ENCODE measurements around the gene MYH7B. TPM values are rescaled to one million over a fixed set of nuclear protein-coding genes. Genes with fewer than 3 reads are reported as not detected.

MYH7B gene
- total RNA-seq, 1 donor from 2014 or later = 1.2 TPM

DNA sequence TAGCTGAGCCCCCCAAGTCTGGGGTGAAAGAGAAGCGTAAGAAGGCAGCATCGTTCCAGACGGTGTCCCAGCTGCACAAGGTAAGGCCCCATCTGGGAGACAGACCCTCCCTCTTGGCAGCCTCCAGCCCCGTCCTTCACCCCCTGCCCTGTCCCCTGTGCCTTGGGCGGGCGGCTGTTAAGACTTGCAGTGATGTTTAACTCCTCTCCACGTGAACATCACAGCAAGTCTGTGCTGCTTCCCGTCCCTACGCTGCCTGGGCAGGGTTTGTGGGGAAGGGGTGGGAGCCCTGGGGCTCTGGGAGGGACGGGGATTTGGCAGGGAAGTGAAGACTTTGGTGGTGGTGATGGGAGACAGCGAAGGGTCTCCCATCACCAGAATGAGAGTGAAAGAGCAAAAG, 34.6 kb downstream of the MYH7B start:
- TF ChIP-seq, protein P1, sequence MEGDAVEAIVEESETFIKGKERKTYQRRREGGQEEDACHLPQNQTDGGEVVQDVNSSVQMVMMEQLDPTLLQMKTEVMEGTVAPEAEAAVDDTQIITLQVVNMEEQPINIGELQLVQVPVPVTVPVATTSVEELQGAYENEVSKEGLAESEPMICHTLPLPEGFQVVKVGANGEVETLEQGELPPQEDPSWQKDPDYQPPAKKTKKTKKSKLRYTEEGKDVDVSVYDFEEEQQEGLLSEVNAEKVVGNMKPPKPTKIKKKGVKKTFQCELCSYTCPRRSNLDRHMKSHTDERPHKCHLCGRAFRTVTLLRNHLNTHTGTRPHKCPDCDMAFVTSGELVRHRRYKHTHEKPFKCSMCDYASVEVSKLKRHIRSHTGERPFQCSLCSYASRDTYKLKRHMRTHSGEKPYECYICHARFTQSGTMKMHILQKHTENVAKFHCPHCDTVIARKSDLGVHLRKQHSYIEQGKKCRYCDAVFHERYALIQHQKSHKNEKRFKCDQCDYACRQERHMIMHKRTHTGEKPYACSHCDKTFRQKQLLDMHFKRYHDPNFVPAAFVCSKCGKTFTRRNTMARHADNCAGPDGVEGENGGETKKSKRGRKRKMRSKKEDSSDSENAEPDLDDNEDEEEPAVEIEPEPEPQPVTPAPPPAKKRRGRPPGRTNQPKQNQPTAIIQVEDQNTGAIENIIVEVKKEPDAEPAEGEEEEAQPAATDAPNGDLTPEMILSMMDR (conservative IDR thresholded peaks at IDR 0.05) = no peak
- Mint-ChIP-seq H3K36me3 (peaks cover 4% of the 10 kb centered on the region), H3K4me1 (ENCODE audit: unreplicated experiment) (peaks cover 12% of the 10 kb centered on the region)

DNA sequence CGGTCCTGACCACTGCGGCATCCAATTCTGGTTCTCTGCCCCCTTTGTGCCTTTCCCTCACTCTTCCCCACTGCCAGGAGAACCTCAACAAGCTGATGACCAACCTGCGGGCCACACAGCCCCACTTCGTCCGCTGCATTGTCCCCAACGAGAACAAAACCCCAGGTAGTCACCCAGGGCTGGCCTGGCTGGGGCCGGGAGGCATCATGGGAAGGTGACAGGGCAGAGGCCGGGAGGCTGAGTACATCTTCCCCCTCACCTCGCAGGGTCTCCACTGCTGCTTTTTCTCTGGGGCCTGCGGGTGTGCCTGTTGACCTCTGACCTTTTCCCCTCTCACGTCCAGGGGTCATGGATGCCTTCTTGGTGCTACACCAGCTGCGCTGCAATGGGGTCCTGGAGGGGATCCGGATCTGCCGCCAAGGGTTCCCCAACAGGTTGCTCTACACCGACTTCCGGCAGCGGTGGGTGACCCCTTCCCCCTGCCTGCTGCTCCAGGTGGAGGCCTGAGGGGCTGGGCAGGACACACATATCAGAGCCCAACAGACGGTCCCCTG, 35.1 kb downstream of the MYH7B start:
- Mint-ChIP-seq H3K27me3 (peaks cover 2% of the 10 kb centered on the region), H3K36me3 (peaks cover 4% of the 10 kb centered on the region), H3K27ac (peak overlapping the region; percentile 65), H3K4me1 (ENCODE audit: unreplicated experiment) (peaks cover 10% of the 10 kb centered on the region), H3K9me3 (no peaks in the 10 kb centered on the region), H3K4me3 (no peak overlapping the region)
- DNase-seq (ENCODE audit: extremely low spot score, unreplicated experiment) = no peak
- TF ChIP-seq, protein P1 (conservative IDR thresholded peaks at IDR 0.05) = no peak

More for the DNA sequence above, 34.6 kb downstream of the MYH7B start:
- DNase-seq (ENCODE audit: extremely low spot score, unreplicated experiment) = no peak
- Mint-ChIP-seq H3K27ac (peak overlapping the region; percentile 65), H3K27me3 (peaks cover 5% of the 10 kb centered on the region), H3K9me3 (no peaks in the 10 kb centered on the region), H3K4me3 (no peak overlapping the region)

DNA sequence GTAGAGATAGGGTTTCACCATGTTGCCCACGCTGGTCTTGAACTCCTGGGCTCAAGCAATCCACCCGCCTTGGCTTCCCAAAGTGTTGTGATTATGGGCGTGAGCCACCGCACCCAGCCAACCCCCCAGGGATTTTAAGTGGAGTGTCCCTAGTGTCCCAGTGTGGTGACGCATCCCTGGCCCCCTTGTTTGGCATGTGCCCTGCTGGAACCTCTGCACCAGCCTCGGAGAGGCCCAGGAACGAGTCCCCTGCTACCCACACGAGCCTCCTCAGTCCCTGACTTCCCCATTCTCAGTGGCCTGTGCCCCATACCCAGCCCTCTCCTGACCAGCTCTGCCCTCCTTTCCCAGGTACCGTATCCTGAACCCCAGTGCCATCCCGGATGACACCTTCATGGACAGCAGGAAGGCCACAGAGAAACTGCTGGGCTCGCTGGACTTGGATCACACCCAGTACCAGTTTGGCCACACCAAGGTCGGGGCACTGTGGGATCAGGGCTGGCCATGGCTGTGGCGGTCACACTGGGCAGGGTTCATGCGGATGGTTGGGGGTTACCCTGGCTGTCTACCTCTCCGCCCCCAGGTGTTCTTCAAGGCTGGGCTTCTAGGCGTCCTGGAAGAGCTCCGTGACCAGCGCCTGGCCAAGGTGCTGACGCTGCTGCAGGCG, 37.2 kb downstream of the MYH7B start:
- Mint-ChIP-seq H3K36me3 (peaks cover 12% of the 10 kb centered on the region), H3K27ac (no peak overlapping the region), H3K4me1 (ENCODE audit: unreplicated experiment) (peaks cover 10% of the 10 kb centered on the region), H3K9me3 (no peaks in the 10 kb centered on the region), H3K27me3 (no peaks in the 10 kb centered on the region), H3K4me3 (no peak overlapping the region)
- no peak for DNase-seq (ENCODE audit: extremely low spot score, unreplicated experiment)
- TF ChIP-seq, protein P1 (conservative IDR thresholded peaks at IDR 0.05) = no peak

DNA sequence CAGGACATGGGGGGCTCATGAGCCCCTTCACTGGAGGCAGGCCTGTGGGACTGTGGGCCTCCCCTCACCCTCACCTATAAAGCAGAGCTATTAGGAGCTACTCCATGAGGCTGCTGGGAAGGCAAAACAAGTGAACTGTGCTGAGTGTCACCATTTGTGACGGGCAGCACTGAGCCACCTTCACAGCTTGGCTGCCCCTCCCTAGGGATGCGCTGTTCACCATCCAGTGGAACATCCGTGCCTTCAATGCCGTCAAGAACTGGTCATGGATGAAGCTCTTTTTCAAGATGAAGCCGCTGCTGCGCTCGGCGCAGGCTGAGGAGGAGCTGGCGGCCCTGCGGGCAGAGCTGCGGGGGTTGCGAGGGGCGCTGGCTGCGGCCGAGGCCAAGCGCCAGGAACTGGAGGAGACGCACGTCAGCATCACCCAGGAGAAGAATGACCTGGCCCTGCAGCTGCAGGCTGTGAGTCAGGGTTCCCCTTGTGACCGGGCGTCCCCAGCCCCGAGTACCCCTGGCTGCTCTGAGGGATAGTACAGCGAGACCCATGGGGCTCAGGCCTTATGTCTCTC, 38.4 kb downstream of the MYH7B start:
- Mint-ChIP-seq H3K4me1 (ENCODE audit: unreplicated experiment) (peaks cover 6% of the 10 kb centered on the region), H3K27ac (no peak overlapping the region), H3K27me3 (no peaks in the 10 kb centered on the region), H3K4me3 (no peak overlapping the region), H3K36me3 (peaks cover 22% of the 10 kb centered on the region), H3K9me3 (no peaks in the 10 kb centered on the region)
- TF ChIP-seq, protein P1 (conservative IDR thresholded peaks at IDR 0.05) = no peak
- no peak for DNase-seq (ENCODE audit: extremely low spot score, unreplicated experiment)

DNA sequence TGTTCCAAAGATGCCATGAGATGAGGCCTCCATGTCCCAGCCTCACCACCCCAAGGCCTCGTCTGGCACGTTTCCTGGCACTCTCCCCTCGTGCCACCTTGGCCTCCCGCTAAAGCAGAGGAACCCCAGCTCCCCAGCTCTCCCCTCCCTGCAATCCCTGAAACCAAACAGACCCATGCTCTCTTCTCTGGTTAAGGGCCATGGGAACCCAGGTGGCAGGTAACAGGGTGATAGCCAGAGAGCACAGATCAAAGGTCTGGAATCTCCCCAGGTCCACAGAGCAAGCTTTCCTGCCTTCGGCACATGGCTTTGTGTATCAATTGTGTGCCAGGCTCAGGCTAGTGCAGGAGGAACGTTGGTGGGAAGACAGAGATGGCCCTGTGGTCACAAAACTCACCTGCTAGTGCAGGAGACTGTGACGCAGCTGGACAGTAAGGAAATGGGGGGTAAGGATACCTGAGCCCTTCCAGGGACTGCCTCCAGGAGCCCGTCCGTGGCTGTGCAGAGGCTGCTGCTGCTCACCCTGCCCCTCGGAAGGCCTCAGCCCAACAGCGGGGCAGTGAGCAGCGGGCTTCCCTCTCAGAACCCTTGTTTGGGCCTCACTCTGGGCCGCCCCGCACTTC, 39.0 kb downstream of the MYH7B start:
- no peaks in the 10 kb centered on the region for H3K27me3 Mint-ChIP-seq
- peaks cover 6% of the 10 kb centered on the region for H3K4me1 Mint-ChIP-seq (ENCODE audit: unreplicated experiment)
- H3K27ac Mint-ChIP-seq = no peak overlapping the region
- TF ChIP-seq, protein P1 (conservative IDR thresholded peaks at IDR 0.05) = no peak
- no peaks in the 10 kb centered on the region for H3K9me3 Mint-ChIP-seq
- peaks cover 25% of the 10 kb centered on the region for H3K36me3 Mint-ChIP-seq
- H3K4me3 Mint-ChIP-seq = no peak overlapping the region
- DNase-seq (ENCODE audit: extremely low spot score, unreplicated experiment) = no peak
